Measurements from ENCODE around the gene HDAC9.
"Not testable (repeated sequence)": the region's sequence is repeated elsewhere in the genome, so short reads cannot be mapped to it uniquely, and the experiment has no call there.

Gene HDAC9

DNA sequence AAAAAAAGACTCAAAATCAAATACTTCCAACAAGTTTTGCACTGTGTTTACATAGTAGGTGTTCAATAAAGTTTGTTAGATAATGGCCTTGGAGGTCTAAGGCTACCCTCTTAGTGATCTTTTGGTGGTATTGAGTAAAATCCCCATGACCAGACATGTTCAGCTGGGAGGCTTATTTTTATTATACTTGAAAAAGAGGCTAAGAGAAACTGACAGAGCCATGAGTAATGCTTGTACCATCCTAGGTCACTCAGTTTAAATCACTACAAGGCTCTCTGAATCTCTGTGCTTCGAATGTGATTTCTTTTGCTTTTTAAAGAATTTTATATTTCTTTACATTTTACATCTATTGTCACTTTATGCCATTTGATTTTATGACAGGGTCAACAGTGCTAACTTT is 531.3 kb downstream of the HDAC9 start:
- no peak for DNase-seq (ENCODE audit: low read depth)

DNA sequence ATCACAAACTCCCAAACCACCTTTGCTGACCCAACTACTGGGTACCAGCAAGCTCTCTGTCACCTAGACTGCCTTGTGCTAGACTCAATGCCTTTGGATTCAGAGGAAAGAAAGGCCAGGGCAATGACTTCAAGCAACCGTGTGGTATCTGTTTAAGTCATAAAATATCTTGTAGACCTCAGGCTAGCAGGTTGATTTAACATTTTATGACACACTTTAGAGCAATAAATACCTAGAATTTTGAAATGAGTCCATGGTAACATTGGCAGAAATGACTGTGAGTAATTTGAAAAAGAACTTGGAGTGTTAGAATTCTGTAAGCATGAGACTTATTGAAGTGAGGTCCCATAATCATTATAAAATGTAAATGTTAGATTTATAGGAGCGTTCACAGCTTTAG is 534.7 kb downstream of the HDAC9 start:
- no peak for DNase-seq (ENCODE audit: low read depth)

DNA sequence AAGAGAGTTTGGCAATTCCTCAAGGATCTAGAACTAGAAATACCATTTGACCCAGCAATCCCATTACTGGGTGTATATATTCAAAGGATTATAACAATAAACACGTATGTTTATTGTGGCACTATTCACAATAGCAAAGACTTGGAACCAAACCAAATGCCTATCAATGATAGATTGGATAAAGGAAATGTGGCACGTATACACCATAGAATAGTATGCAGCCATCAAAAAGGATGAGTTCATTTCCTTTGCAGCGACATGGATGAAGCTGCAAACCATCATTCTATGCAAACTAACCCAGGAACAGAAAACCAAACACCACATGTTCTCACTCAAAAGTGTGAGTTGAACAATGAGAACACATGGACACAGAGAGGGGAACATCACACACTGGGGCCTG is 537.4 kb downstream of the HDAC9 start:
- not testable (repeated sequence) for DNase-seq (ENCODE audit: low read depth)

DNA sequence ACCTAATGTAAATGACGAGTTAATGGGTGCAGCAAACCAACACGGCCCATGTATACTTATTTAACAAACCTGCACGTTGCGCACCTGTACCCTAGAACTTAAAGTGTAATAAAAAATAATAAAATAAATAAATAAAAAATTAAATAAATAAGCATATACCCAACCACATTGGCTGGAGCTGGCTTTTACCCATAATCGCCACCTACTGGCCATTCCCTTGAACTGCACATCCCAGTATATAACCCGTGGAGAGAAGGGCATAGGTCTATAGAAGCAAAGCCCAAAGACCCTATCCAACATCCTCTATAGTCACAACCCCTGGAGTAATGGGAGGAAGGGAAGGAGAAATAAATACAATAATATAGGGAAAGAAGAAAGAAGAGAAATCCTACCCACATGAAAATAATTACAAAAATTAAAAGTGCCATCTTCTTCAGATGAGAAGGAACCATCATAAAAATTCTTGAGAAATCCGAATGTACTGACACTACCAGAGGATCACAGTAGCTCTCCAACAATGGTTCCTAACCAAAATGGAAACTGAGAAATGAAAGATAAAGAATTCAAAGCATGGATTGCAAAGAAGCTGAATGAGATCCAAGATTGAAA is 556.3 kb downstream of the HDAC9 start:
- DNase-seq (ENCODE audit: low read depth), result peak; percentile 2

Measured in stimulated activated CD8-positive, alpha-beta memory T cell treated with anti-CD3 and anti-CD28 coated beads, Interleukin-7, amount 100 ng/mL, for 24 hours (primary cell).